HepG2 (cell line): ENCODE measurements around the gene RHOBTB1. TPM values are rescaled to one million over a fixed set of nuclear protein-coding genes. Genes with fewer than 3 reads are reported as not detected.

Experiments used
- ATAC-seq: fragments of 200-7000 bp; cut with Tn5 transposase; 3 replicates; pipeline ENCODE4 v1.9.1; 2020; ENCODE audit warnings: mild to moderate bottlenecking, moderate library complexity
- BruUV-seq: library from RNA; stranded (reverse); fragments of 400-500 nt; replicated peaks from 2 replicates; lab custom pipeline; 2021; lab: Mats Ljungman, UMichigan
- CTCF ChIA-PET: fragments of 300-600 bp; formaldehyde crosslinking; extraction: SDS; loops from one replicate; lab custom pipeline; 2021; ENCODE audit warnings: low total read pairs, inconsistent platforms, low intra/inter-chr PET ratio; lab: Yijun Ruan, JAX
- POLR2A ChIA-PET: fragments of 350-600 bp; sonication (Branson Sonifier 250); formaldehyde crosslinking; loops from one replicate; lab custom pipeline; 2020; ENCODE audit warnings: antibody characterized with exemption, inconsistent platforms; lab: Yijun Ruan, JAX
- DNase-seq: peaks from one replicate; pipeline ENCODE4 v3.0.0-alpha.2; 2015; ENCODE audit warnings: low spot score
- FAIRE-seq: peaks from 3 replicates; lab custom pipeline; 2011; peaks lifted over from hg19 to GRCh38; lab: Jason Lieb, UNC
- H2AFZ ChIP-seq: one replicate; pipeline ENCODE4 v1.6.1; 2011; ENCODE audit warnings: low read length, inconsistent platforms
- H3K27ac ChIP-seq: fragments of 300-600 bp; 3 replicates; pipeline ENCODE4 v1.8.0; 2011; ENCODE audit warnings: mixed run types, mild to moderate bottlenecking, mixed read lengths, low read length, inconsistent platforms; ENCODE audit not compliant: insufficient read depth; ENCODE audit errors: extremely low read length
- H3K27me3 ChIP-seq, 2 experiments: fragments of 200-600 bp in 1 of 2; 2 replicates in 1 of 2; 3 replicates in 1 of 2; pipeline versions ENCODE4 v1.6.0 to v1.8.0; 2011; ENCODE audit warnings: low read length in 2 of 2, mild to moderate bottlenecking in 2 of 2, moderate library complexity in 2 of 2, inconsistent platforms in 1 of 2; ENCODE audit not compliant: insufficient read depth in 2 of 2, control insufficient read depth in 1 of 2
- H3K36me3 ChIP-seq, 2 experiments: fragments of 200-600 bp in 1 of 2; replicated peaks in 1 of 2; 2 replicates in 1 of 2; 3 replicates in 1 of 2; pipeline versions ENCODE4 v1.5.1 to v1.8.0; 2011; ENCODE audit warnings: low read length in 2 of 2, inconsistent platforms in 1 of 2; ENCODE audit not compliant: insufficient read depth in 2 of 2, control insufficient read depth in 1 of 2
- H3K4me1 ChIP-seq: 2 replicates; pipeline ENCODE4 v1.5.1; 2012; ENCODE audit warnings: low read length, inconsistent platforms; ENCODE audit not compliant: insufficient read depth
- H3K4me2 ChIP-seq: 2 replicates; pipeline ENCODE4 v1.6.0; 2011; ENCODE audit warnings: low read depth, low read length, inconsistent platforms
- H3K4me3 ChIP-seq, 3 experiments: fragments of 200-600 bp in 1 of 3; sonication (generic), shearing (Covaris generic) in 1 of 3; replicated peaks in 1 of 3; 2 replicates each; pipeline ENCODE4 v1.5.1; 2011 to 2016; ENCODE audit warnings: low read length in 3 of 3, inconsistent platforms in 2 of 3, low read depth in 2 of 3, mild to moderate bottlenecking in 2 of 3, control low read depth in 1 of 3, mixed read lengths in 1 of 3; ENCODE audit not compliant: insufficient read depth in 1 of 3
- H3K79me2 ChIP-seq: one replicate; pipeline ENCODE4 v1.6.1; 2011; ENCODE audit warnings: low read length, inconsistent platforms; ENCODE audit not compliant: insufficient read depth
- H3K9ac ChIP-seq: 2 replicates; pipeline ENCODE4 v1.6.0; 2011; ENCODE audit warnings: mild to moderate bottlenecking, low read depth, low read length, inconsistent platforms; ENCODE audit not compliant: insufficient read depth
- H3K9me3 ChIP-seq: 2 replicates; pipeline ENCODE4 v1.5.1; 2012; ENCODE audit warnings: mild to moderate bottlenecking, low read length
- H4K20me1 ChIP-seq: 2 replicates; pipeline ENCODE4 v1.6.0; 2011; ENCODE audit warnings: inconsistent platforms, mild to moderate bottlenecking, low read length, moderate library complexity; ENCODE audit not compliant: insufficient read depth
- DZIP1 ChIP-seq: sonication (generic); formaldehyde crosslinking; IDR thresholded peaks from 2 replicates; pipeline ENCODE4 v1.5.0; 2020; ENCODE audit warnings: mild to moderate bottlenecking, missing genetic modification reagents
- FLYWCH1 ChIP-seq: sonication (generic); formaldehyde crosslinking; IDR thresholded peaks from 2 replicates; pipeline ENCODE4 v1.8.1; 2023; ENCODE audit warnings: mild to moderate bottlenecking, missing genetic modification reagents
- FOXA3 ChIP-seq: IDR thresholded peaks from 2 replicates; pipeline ENCODE4 v1.6.1; 2016; ENCODE audit warnings: missing genetic modification reagents, missing compliant biosample characterization
- GATAD2A ChIP-seq: IDR thresholded peaks from 2 replicates; pipeline ENCODE4 v1.6.1; 2016
- HMG20B ChIP-seq: conservative IDR thresholded peaks from 2 replicates; pipeline ENCODE4 v1.6.1; 2016; ENCODE audit warnings: missing genetic modification reagents, missing compliant biosample characterization
- HNRNPLL ChIP-seq: fragments of 200-400 bp; formaldehyde crosslinking; IDR thresholded peaks from 2 replicates; pipeline ENCODE4 v1.6.1; 2017; ENCODE audit warnings: mild to moderate bottlenecking, low read depth, low read length; ENCODE audit not compliant: poor library complexity, severe bottlenecking
- KLF16 ChIP-seq, 2 experiments: sonication (generic) in 1 of 2; formaldehyde crosslinking in 1 of 2; IDR thresholded peaks; 2 replicates each; pipeline versions ENCODE4 v1.6.1 to v1.8.0; 2016 to 2023; ENCODE audit warnings: missing genetic modification reagents in 2 of 2, missing compliant biosample characterization in 1 of 2
- NFIC ChIP-seq: IDR thresholded peaks from 2 replicates; pipeline ENCODE4 v1.6.1; 2012; ENCODE audit warnings: mild to moderate bottlenecking, low read length, inconsistent platforms
- PHB2 ChIP-seq: fragments of 450-650 bp; IDR thresholded peaks from 2 replicates; pipeline ENCODE4 v1.6.1; 2018; ENCODE audit not compliant: partially characterized antibody
- PITX1 ChIP-seq: sonication (generic); formaldehyde crosslinking; IDR thresholded peaks from 2 replicates; pipeline ENCODE4 v1.5.1; 2020; ENCODE audit warnings: mild to moderate bottlenecking, missing genetic modification reagents
- POGZ ChIP-seq: sonication (generic); formaldehyde crosslinking; IDR thresholded peaks from 2 replicates; pipeline ENCODE4 v1.4.0; 2020; ENCODE audit warnings: mild to moderate bottlenecking, missing genetic modification reagents
- POLR2AphosphoS2 ChIP-seq: IDR thresholded peaks from 2 replicates; pipeline ENCODE4 v1.6.1; 2011; ENCODE audit warnings: low read depth, low read length, improper control_type of control experiment
- SP1 ChIP-seq, 2 experiments: fragments of 450-650 bp in 1 of 2; sonication (generic) in 1 of 2; formaldehyde crosslinking in 1 of 2; IDR thresholded peaks; 2 replicates each; pipeline versions ENCODE4 v1.4.0 to v1.6.1; 2016 to 2020; ENCODE audit warnings: missing genetic modification reagents in 1 of 2
- TAF15 ChIP-seq: fragments of 200-400 bp; formaldehyde crosslinking; IDR thresholded peaks from one replicate; pipeline ENCODE4 v1.6.1; 2018; ENCODE audit warnings: mild to moderate bottlenecking, low read depth, low read length; ENCODE audit not compliant: poor library complexity, severe bottlenecking
- ZNF224 ChIP-seq: sonication (generic); formaldehyde crosslinking; IDR thresholded peaks from 2 replicates; pipeline ENCODE4 v1.5.0; 2020; ENCODE audit warnings: mild to moderate bottlenecking, missing genetic modification reagents
- ZNF7 ChIP-seq: IDR thresholded peaks from 2 replicates; pipeline ENCODE4 v1.6.1; 2016; ENCODE audit warnings: missing biosample characterization, missing genetic modification reagents
- WGBS: methylation state at CpG from one replicate; pipeline ENCODE4 v1.1.6; 2017; ENCODE audit warnings: low lambda C conversion rate; 5-methylcytosine and 5-hydroxymethylcytosine counted together
- in situ Hi-C: cut with HindIII; loops from 2 replicates; pipeline ENCODE4 v1.10.0; 2017; ENCODE audit warnings: low pct_unique_long_range_greater_than_20kb; ENCODE audit not compliant: extremely low pct_ligation_motif_present
- intact Hi-C: fragments of 100-400 bp; cut with micrococcal nuclease; formaldehyde crosslinking; loops from one replicate; pipeline ENCODE4 v1.10.0; 2022; ENCODE audit not compliant: unreplicated experiment
- polyA plus RNA-seq, 8 experiments: library from polyadenylated mRNA; depleted of rRNA in 3 of 8; stranded (reverse) in 7 of 8; unstranded in 1 of 8; fragments of >200 nt; fragmentation: Illumina TruSeq in 4 of 8; extraction: Trizol in 4 of 8; gene quantifications; 2 replicates each; pipeline versions ENCODE4 v1.2.1 to v1.2.3, GENCODE V29; 2011 to 2016; ENCODE audit warnings: low read depth in 4 of 8, missing spikeins in 1 of 8, mixed read lengths in 1 of 8; ENCODE audit not compliant: insufficient read depth in 1 of 8
- total RNA-seq, 5 experiments: library from RNA; depleted of rRNA; stranded (reverse); fragments of >200 nt; fragmentation: Illumina TruSeq; extraction: Trizol; gene quantifications; 2 replicates each; pipeline ENCODE4 v1.2.3, GENCODE V29; 2016; ENCODE audit warnings: low read depth in 1 of 5

RHOBTB1 gene
- total and polyA plus RNA-seq, 2 of the 13 experiments (the other 11 are each of a cell fraction or from before 2014, with no cell fraction given), result 18.8 to 59.5 TPM

GRCh38 chr10:60849217-60849616 lies 94.8 kb downstream of the RHOBTB1 start:
- no peaks in the 10 kb centered on the region for H3K36me3 ChIP-seq
- no peaks in the 10 kb centered on the region for H4K20me1 ChIP-seq
- no peak for TF ChIP-seq FOXA3 (CRISPR knock-in tag)
- no peak for TF ChIP-seq HNRNPLL
- no peak for TF ChIP-seq FLYWCH1 (CRISPR knock-in tag)
- no peak for TF ChIP-seq HMG20B (CRISPR knock-in tag)
- TF ChIP-seq SP1 (IDR thresholded peaks at IDR 0.05), result no peak
- no peak for TF ChIP-seq SP1 (CRISPR knock-in tag; IDR thresholded peaks at IDR 0.05)
- no peak for TF ChIP-seq PHB2
- no peak for TF ChIP-seq TAF15
- no peak for TF ChIP-seq ZNF7 (CRISPR knock-in tag)
- TF ChIP-seq KLF16 (CRISPR knock-in tag; IDR thresholded peaks at IDR 0.05), result no peak
- no peak for TF ChIP-seq NFIC
- no peak for TF ChIP-seq PITX1 (CRISPR knock-in tag)
- TF ChIP-seq GATAD2A (CRISPR knock-in tag), result no peak
- TF ChIP-seq DZIP1 (CRISPR knock-in tag), result no peak
- TF ChIP-seq ZNF224 (CRISPR knock-in tag), result no peak
- TF ChIP-seq POGZ, result no peak
- TF ChIP-seq POLR2AphosphoS2, result no peak
- CTCF ChIA-PET, result no interaction called here
- H3K27ac ChIP-seq, result no peak overlapping the region
- no peak for FAIRE-seq
- H3K4me1 ChIP-seq, result no peaks in the 10 kb centered on the region; the same call in 1 of the 2 replicates
- POLR2A ChIA-PET, result no interaction called here
- no peak overlapping the region for H3K4me2 ChIP-seq
- H3K4me3 ChIP-seq, result no peak overlapping the region
- H3K27me3 ChIP-seq, result peaks cover 0 to 4% of the 10 kb centered on the region in 2 experiments; a peak in 1 of 5 replicates
- intact Hi-C loops (no loop called here), in situ Hi-C loops (no loop called here)
- WGBS, result no CpG with 5 or more reads among the region's 3 CpGs
- H3K79me2 ChIP-seq, result no peaks in the 10 kb centered on the region
- H3K9ac ChIP-seq, result no peak overlapping the region
- H3K9me3 ChIP-seq, result no peaks in the 10 kb centered on the region
- no peak for ATAC-seq
- no peak overlapping the region for H2AFZ ChIP-seq
- BruUV-seq, result no TSS peak
- DNase-seq, result no peak
